Dermis blood vessel endothelial cell (primary cell): Measurements from ENCODE around the gene KRT79. TPM values are rescaled to one million over a fixed set of nuclear protein-coding genes. Genes with fewer than 3 reads are reported as not detected.

Experiments used
- DNase-seq: peaks from one replicate; pipeline ENCODE4 v3.0.0; 2010
- total RNA-seq: library from RNA; depleted of rRNA; stranded (reverse); fragments of >200 nt; gene quantifications from 2 replicates; pipeline ENCODE4 v1.2.3, GENCODE V29; 2014

Gene KRT79
- total RNA-seq, 1 donor from 2014 or later: not detected

DNA sequence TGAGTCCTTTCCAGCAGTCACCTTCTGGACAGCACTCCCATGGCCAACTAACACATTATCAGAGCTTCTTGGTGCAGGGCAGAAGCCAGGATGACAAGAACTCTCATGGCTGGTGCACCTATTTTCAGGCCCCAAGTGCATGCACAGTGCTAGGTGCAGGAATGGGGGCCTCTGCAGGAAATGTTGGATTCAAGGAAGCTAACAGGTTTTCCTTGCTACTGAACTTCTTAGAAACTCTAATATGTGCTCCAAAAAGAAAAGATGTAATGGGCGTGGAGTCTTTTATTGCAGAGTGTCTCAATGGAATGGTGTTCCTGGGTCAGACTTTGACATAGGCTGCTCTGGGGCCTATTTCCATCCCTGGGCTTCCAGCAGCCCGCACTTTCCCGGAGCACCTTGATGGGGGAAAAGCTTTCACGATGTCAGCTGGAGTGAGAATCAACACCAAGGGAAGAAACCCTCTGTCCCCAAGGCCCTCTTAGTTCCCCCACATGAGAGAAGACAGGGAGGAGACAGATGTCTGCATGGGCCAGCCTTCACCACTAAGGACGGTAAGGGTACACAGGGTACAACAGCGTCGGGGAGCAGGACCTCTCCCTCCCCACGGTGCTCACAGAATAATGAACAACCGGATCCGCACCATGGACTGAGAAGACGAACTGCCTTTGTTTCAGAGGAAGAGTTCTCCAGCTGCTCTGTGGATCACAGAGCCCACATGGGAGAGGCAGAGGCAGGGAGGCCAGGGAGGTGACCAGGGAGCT lies 45.1 kb downstream of the KRT79 start:
- DNase-seq: no peak

- DNase-seq: no peak
Measured at GRCh38 chr12:52788192-52788875, 45.8 kb downstream of the KRT79 start.

DNA sequence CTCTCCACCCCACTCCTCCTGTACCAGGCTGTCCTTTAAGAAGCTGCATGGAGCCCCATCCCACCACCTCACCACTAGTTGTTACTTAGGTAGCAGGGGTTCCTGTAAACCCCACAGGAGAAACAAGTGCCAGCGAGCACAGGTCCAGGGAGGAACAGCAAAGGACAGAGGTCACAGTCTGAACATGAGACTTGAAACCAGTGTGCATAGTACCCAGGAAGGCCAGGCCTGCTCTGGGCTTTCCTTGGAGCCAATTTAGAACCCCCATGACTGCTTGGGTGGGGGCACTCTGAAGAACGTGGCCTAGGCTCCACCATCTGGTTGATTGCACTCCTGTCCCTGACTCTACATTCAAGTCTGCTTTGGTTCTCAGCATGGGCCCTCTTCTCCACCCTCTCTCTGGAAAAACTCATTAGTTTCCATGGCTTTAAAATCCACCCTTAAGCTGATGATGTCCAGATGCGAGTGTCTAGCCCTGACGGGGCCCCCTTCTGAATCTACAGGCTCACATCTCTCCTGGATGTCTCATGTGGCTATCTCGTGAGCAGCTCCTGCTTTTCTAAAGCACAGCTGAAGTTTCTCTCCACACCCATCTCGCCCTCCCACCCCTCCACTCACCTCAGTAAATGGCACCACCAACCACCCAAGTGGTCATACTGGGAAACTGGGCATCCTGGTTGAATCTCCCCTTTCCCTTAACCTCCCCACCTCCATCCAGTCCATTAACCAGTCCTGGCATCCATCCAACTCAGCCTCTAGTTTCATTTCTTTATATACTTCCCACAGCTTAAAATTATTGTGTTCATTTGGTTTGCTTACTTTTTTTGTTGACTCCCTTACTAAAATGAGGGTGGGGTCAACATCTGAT lies 46.6 kb downstream of the KRT79 start:
- DNase-seq: no peak

GRCh38 chr12:52784909-52785308 lies 49.2 kb downstream of the KRT79 start:
- no peak for DNase-seq

GRCh38 chr12:52783563-52784316 lies 50.4 kb downstream of the KRT79 start:
- DNase-seq: no peak

DNA sequence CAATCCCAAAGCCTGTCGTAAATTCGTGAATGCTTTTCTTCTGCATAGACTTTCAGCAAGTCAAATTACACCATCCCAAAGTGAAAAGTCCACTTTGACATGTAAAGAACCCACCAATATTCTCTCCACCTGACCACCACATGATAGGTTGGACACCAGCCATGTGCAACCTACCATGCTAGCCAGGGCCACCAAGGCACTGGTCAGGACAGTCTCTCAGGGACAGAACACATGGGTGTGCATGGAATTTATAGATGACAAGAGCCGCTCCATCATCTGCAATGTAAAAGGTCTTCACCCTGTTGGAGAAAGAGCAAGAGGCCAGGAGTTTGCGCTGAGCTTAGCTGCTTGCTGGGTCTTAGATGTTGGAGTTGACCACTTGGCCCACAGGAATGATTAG lies 51.6 kb downstream of the KRT79 start:
- no peak for DNase-seq

GRCh38 chr12:52781399-52782082 lies 52.6 kb downstream of the KRT79 start:
- no peak for DNase-seq

DNA sequence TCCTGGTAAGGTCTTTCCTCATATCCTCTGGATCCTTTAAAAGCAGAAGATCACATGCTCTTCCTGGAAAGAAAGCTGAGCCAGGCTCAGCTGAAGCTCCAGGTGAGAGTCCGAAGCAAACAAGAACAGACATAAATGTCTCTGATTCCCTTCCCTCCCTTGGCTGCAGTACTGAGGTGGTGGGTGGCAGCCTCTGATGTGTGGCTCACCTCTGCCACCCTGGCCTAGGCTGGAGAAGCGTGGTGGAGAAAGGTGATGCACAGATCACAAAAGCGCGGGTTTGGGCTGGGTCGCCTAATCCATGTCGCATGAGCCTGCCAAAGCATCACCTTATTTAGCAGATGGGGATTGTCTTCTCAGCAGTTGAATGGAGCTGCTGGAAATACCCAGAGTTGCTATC lies 54.2 kb downstream of the KRT79 start:
- no peak for DNase-seq

DNA sequence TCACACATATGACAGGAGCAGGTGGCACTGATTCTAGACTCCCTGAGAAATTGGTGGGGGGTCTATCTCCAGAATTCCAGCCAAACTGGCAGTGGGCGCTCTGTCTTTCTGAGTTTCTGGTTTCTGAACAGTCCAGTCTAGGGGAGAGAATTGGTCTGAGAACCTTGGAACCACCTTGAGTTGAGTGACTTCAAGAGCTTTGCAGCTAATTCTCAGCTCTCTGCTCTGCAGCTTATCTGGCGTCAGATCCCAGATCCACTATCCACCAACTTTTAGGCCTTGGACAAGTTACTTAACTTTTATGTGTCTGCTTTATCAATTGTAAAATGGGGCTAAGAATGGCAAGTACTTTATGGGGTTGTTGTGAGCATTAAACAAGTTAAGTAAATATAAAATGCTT lies 55.3 kb downstream of the KRT79 start:
- DNase-seq: no peak

DNA sequence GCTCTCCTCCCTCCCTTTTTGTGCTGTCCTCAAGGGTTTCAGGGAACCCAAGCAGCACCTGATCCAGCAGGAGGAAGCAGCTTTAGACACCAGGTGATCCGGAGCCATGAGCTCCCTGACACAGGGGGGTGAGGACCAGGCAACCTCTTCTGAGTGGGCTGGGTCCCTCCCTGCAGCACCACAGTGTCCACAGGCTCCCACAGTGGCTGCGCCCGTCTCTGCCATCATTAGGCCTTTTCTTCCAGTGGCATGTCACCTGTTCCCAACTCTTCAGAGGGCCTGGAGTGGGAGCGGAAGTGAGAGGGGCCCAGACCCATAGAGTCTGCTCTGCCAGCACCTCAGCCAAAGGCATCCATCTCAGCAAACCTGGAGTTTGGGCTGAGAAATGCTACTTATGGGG lies 56.5 kb downstream of the KRT79 start:
- DNase-seq: no peak

DNA sequence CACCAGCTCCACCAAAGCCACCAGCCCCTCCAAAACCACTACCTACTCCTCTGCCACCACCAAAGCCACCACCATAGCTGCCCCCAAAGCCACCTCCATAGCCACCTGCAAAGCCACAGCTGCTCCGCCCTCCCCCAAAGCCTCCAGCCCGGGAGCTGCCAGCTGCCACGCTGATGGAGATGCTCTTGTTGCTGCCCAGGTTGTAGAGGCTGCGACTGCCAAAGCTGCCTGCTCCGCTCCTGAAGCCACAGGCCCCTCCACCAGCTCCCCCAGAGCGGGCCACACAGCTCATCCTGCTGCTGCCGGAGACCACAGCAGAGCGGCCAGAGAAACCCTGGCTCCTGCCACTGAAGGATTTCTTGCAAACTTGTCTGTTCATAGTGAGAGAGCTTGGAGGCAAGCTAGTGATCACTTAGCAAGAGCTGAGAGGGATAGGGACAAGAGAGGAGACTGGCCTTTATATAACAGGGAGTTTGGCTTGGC lies 57.2 kb downstream of the KRT79 start, which contains the start of gene KRT76:
TSS of gene KRT76 (minus strand) at position 433 of the 483 bp plus-strand sequence. CDS start at position 379, 54 bp downstream.
- DNase-seq: no peak

- DNase-seq: no peak
Measured at GRCh38 chr12:52776435-52776834, 57.7 kb downstream of the KRT79 start.

GRCh38 chr12:52774629-52775250 lies 59.4 kb downstream of the KRT79 start:
- no peak for DNase-seq

GRCh38 chr12:52772772-52773171 lies 61.3 kb downstream of the KRT79 start:
- DNase-seq: no peak

DNA sequence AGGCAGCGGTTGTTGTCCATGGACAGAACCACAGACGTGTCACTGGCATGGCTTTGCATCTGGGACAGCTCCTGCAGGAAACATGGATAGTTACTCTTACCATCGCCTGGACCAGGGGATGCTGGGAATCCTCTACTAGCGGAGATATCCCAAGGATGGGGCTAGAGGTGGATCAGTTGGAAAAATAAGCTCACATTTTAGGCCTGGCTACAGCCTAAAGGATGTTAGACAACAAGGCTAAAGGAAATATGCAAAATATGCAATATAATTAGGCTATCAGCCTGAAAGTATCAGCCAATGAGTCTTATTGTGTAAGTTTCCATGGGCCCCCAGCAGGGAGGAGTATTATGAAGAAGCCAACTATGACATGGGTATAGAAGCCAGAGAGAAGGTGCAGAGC lies 61.9 kb downstream of the KRT79 start:
- DNase-seq: no peak

- DNase-seq: no peak
Measured at GRCh38 chr12:52771505-52771904, 62.6 kb downstream of the KRT79 start.

Other genes with a start within 250 kb of the KRT79 start
- not detected in 2 replicates for gene KRT72, start 232.8 kb downstream of the KRT79 start, total RNA-seq
- gene KRT73, start 215.8 kb downstream of the KRT79 start, total RNA-seq: not detected in 2 replicates
- not detected in 2 replicates for gene KRT2, start 182.1 kb downstream of the KRT79 start, total RNA-seq
- gene KRT1, start 153.9 kb downstream of the KRT79 start, total RNA-seq: not detected in 2 replicates
- gene KRT77, start 130.8 kb downstream of the KRT79 start, total RNA-seq: not detected in 2 replicates
- gene KRT76, start 57.0 kb downstream of the KRT79 start, total RNA-seq: not detected in 2 replicates
- not detected in 2 replicates for gene KRT3, start 38.2 kb downstream of the KRT79 start, total RNA-seq
- gene KRT4, start 20.2 kb downstream of the KRT79 start, total RNA-seq: not detected in 2 replicates
- gene KRT78, start 14.7 kb upstream of the KRT79 start, total RNA-seq: not detected in 2 replicates
- gene KRT8, start 70.8 kb upstream of the KRT79 start, total RNA-seq: 9.5 and 11.9 TPM in 2 replicates
- gene KRT18, start 114.8 kb upstream of the KRT79 start, total RNA-seq: 257 and 322 TPM in 2 replicates
- gene EIF4B, start 172.1 kb upstream of the KRT79 start, total RNA-seq: 1,240 and 1,351 TPM in 2 replicates
- 56.2 and 56.5 TPM in 2 replicates for gene TNS2, start 215.8 kb upstream of the KRT79 start, total RNA-seq
- gene SPRYD3, start 245.1 kb upstream of the KRT79 start, total RNA-seq: 13.1 and 16.5 TPM in 2 replicates